NCI-H748 (cell line): Measurements from ENCODE around the gene LMX1B.
A peak's percentile ranks its signal among the peaks of the same experiment; 100 is the strongest.
"Not testable (repeated sequence)": the region's sequence is repeated elsewhere in the genome, so short reads cannot be mapped to it uniquely, and the experiment has no call there.

Experiments
- DNase-seq: peaks from one replicate; lab custom pipeline; 2025; ENCODE audit not compliant: unreplicated experiment; lab: John Stamatoyannopoulos, UW

The LMX1B gene

GRCh38 chr9:126613651-126614050, at the start of gene LMX1B:
Gene LMX1B, plus strand, starts transcription at chr9:126613928. Its CDS starts 522 bp downstream, at chr9:126614450.
- peak; percentile 75 for DNase-seq

GRCh38 chr9:126564128-126564527, 49.6 kb upstream of the LMX1B start:
- no peak for DNase-seq

GRCh38 chr9:126564716-126565115, 49.0 kb upstream of the LMX1B start:
- DNase-seq = no peak

DNA sequence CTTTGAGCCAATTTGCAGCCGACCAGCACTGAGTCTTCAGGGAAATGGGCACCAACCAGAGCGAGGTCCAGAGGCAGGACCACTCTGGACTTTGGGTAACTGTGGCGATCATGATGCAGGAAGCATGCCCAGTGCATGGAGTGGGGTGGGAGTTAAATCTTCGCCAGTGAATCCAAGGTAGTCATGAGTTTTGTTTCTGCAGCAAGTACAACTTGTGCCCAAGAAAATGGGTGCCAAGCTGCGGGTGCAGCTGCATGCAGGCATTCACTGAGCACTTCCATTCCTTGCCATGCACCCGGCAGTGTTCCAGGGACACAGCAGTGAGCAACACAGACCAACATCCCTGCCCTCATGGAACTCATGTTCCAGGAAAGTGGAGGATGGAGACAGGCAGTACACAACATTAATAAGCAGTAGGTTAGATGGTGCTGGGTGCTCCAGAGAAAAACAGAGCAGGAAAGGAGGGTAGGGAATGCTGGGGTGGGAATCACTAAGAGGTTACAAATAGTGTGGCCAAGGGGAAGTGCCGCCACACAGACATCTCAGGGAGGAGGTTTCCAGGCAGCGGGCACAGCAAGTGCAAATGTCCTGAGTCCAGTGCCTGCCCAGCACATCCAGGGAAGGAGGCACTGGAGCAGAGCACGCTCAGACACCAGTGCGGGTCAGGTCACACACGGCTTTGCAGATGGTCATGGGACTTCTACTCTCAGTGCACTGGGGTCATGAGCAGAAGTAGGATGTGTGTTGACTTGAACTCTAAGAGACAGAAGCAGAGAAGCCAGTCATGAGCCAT, 48.2 kb upstream of the LMX1B start:
- DNase-seq = no peak

GRCh38 chr9:126569036-126569435, 44.7 kb upstream of the LMX1B start:
- DNase-seq = no peak

- DNase-seq = no peak
Measured at GRCh38 chr9:126578029-126578428, 35.7 kb upstream of the LMX1B start.

DNA sequence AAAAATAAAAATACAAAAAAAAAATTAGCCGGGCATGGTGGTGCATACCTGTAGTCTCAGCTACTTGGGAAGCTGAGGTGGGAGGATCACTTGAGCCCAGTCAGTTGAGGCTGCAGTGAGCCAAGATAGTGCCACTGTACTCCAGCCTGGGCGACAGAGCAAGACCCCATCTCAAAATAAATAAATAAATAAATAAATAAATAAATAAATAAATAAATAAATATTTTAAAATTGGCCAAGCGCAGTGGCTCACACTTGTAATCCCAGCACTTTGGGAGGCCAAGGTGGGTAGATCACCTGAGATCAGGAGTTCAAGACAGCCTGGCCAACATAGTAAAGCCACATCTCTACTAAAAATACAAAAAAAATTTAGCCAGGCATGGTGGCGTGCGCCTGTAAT, 33.4 kb upstream of the LMX1B start:
- not testable (repeated sequence) for DNase-seq

GRCh38 chr9:126581893-126582292, 31.8 kb upstream of the LMX1B start:
- DNase-seq = no peak

DNA sequence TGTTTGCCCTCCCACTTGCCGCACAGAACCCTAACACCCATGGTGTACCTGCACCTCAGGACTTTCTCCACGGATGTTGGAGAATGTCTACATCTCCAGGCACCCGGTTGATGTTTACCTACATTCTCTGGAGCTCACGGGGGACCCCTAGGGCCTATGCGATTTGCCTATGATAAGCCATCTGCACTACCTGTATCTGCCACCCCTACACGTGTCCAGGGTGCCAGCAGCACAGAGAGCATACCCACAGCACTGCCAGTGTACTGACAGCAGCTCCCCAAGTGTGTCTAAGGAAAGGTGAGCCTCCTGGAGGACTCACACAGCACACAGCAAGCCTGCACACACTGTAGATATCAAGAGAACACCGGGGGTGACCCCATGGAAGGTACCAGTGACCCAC, 31.3 kb upstream of the LMX1B start:
- no peak for DNase-seq

DNA sequence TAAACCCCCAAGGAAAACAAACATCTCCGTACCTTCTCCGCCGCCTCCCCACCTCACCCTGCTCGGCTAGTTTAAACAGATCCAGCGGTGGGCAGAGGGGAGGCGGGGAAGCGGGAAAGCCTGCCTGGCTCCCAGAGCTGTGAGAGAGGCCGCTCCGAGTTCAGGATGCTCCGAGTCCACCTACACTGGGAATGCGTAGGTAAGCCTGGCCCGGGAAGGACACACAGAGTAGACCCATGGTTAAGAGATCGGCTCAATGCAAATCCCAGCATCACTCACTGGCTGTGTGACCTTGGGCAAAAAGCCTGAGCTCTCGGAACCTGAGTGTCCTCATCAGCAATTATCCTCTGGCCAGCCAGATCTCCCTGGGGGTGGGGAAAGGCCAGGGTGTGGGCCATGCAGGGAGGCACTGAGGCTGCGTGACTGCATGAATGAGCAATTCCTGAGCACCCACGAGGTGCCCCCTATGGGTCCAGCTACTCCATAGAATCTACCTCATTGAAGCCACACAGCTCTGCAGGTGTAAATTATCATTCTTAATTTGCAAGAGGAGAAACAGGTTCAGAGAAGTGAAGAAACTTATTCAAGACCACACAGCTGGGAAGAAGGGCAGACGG, 30.5 kb upstream of the LMX1B start:
- peak; percentile 26 for DNase-seq

DNA sequence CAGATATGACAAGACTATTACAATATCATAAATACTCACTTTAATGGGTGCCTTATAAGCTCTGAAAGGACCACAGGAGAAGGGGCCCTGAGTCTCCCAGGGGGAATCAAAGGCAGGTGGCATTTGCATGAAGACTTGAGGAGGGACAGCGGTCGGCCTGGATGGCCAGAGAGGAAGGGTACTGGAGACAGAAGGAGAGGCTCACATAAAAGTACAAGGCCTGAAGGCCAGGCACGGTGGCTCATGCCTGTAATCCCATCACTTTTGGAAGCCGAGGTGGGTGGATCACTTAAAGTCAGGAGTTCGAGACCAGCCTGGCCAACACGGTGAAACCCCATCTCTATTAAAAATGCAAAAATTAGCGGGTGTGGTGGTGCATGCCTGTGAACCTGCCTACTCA, 29.1 kb upstream of the LMX1B start:
- DNase-seq = no peak

DNA sequence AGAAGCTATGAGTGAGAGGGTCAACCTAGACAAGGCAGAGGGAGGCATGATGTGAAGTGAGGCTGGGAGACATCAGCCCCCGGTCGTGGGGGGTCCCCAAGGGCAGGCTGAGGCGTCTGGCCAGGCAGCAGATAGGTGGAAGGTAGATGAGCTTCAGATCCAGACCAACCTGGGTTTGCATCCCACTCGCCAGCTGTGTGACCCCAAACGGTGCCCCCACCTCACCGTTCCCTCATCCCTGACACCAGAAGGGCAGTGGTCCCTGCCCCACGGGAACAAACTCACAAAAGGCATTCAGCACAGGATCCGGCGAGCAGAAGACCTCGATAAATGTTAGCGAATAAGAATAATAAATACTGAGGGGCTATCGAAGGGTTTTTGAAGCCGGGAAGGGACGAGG, 27.5 kb upstream of the LMX1B start:
- no peak for DNase-seq

DNA sequence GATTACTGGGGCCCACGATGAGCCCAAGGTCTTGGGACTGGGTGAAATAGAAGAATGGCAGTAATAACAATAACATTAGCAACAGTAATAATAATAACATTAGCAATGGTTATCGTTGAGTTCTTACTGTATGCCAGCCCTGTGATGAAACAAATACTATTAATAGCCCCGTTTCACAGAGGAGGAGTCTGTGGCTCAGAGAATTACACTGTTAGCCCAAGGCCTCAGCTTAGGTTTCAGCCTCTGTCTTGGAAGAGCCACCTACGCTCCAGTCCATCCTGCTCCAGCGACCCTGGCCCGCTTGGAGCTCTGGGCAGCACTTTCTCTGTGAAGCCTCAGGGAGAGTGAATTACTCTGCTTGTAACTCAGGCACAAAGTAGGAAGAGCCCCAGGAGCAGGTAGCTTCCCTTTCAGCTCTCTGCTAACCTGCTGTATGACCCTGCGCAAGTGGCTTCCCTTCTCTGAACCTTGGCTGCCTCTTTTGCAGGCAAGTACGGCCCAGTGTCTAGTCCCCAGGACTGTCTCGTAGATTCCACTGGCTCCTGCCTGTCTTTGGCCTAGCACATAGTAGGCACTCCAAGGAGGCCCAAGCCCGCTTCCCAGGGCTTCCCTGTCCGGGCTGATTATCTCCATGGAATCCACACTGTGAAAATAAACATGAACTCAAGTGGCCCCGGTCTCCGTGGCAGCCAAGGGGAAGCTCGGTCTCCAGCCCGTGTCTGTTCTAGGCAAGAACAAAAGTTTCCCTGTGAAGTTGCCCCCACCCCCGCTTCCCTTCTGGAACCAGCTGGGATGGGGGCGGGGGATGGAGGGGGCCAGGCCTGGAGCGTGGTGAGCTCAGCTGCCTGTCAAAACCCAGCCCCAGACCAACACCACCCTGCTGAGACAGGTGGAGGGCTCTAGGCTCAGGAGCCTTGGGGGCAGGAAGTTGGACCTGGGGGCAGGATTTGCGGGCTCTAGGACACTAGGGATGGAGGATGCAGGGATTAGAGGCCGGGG, 26.2 kb upstream of the LMX1B start:
- peak; percentile 32 for DNase-seq

- DNase-seq = no peak
Measured at GRCh38 chr9:126588491-126589168, 25.1 kb upstream of the LMX1B start.

DNA sequence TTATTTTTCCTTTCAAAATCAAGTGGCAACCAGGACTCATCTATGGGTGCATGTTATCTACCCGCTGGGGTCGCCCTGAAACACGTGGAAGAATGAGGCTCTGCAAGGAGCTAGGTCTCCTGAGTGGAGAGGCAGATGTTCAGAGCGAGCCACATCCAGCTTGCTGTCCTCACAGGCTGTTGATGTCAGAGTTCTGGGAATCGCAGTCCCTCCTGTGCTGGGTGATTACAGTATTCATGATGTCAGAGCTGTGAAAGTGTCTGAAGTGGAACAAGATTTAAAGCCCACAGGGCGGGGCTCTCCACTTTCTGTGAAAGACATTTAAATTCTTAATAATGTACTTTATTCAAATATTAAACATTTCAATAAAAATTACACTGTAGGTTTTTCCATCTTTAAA, 24.4 kb upstream of the LMX1B start:
- DNase-seq = no peak

DNA sequence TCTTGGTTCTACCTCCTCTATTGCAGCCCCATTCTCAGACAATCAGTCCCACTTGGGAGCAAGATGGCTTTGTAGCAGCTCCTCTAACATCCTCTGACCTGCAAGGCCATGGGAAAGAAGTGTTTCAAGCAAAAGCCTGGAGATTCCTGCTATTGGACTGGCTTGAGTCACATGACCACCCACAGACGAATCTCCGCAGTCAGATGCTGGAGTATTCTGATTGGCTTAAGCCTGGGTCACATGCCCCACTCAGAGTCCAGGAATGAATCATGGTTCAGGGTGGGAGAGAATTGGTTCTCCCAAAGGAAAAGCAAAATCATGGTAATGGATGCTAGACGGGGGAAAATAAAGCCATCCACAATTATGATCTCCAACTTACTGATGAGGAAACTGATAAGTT, 22.6 kb upstream of the LMX1B start:
- peak; percentile 20 for DNase-seq

- no peak for DNase-seq
Measured at GRCh38 chr9:126591922-126592321, 21.8 kb upstream of the LMX1B start.

- DNase-seq = no peak
Measured at GRCh38 chr9:126592461-126592860, 21.3 kb upstream of the LMX1B start.

- DNase-seq = no peak
Measured at GRCh38 chr9:126595982-126596381, 17.7 kb upstream of the LMX1B start.

GRCh38 chr9:126599047-126599650, 14.6 kb upstream of the LMX1B start:
- no peak for DNase-seq
